GM18526 (cell line): ENCODE data around the gene TAS1R2.

ENCODE experiments used
- POLR2A ChIP-seq: IDR thresholded peaks from 3 replicates; pipeline ENCODE4 v1.6.1; 2011; ENCODE audit not compliant: insufficient read length; ENCODE audit errors: extremely low read depth

TAS1R2 gene

DNA sequence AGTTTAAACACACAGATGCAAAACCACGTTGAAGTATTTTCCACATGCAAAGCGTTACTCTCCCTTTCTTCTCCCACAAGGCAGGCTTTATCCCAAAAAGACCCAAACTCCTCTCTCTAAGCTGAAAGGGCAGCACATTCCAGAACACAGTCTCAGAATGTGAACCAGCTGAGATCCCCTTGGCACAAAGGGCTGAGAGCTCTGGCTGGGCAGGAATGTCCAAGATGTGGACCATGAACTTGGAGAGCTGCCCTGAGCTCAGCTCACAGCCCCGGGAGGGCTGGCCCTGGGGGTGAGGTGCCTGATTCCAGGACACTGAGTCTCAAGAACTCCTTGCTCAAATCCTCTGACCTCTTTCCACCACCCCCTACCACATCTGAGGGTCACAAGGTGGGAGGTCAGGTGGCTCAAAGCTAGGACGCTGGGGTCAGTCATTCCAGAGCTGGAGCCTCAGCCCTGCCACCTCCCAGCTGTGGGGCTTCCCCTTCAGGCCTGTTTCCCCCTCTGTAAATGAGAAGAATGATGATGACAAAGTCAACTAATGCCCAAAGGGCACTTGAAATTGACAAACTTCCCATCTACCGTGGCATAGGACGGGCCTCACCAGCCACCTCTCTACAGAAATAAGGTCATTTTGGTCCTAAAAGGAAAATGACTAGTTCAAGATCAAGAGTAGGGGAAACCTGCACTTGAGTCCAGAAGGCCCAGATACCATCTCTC lies 31.4 kb upstream of the TAS1R2 start:
- no peak for TF ChIP-seq POLR2A

DNA sequence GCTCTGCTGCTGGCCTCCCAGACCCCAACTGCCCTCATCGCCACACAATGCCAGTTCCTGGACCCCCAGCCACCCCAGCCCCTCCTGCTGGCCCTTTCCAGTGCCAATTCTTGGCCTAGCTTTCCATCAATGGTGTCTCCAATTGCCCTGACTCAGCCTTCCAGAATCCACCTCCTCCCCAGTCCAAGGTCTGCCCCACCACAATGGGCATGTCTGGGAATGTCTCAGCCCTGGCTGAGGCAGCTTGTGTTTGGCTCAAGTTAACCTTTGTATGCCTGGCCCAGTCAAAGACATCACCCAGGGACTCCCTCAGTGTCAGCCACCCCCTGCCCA lies 26.5 kb upstream of the TAS1R2 start:
- no peak for TF ChIP-seq POLR2A

DNA sequence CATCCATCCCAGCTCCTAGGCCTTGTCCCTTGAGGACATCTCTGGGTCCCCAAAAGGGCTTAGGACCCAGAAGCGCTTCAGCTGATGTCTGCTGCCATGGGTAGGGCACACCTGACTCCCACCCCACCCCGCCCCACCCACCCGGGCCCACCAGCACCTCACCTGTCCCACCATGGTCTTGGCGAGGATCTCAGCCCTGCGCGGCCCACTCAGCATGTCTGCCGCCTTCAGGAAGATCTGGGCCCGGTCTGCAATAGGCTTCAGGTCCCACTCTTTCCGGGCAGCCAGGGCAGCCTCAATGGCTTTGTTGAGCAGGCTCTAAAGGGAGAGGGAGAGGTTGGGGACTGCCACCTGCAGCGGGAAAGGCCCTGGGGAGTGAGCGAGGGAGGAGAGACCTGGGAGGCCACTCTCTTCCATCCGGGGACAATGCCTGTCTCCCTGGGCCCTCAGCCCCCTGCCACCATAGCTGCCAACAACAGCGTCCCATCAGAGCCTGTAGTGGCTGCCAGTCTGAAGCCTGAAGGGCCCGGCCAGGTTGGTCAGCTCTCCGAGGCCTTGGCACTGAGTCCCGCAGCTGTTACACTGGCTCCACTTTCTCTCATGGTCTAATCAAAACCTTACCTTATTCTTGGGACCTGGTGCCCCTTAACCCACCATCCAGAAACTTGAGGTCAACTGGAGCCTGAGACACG lies 26.0 kb upstream of the TAS1R2 start:
- TF ChIP-seq POLR2A = no peak

DNA sequence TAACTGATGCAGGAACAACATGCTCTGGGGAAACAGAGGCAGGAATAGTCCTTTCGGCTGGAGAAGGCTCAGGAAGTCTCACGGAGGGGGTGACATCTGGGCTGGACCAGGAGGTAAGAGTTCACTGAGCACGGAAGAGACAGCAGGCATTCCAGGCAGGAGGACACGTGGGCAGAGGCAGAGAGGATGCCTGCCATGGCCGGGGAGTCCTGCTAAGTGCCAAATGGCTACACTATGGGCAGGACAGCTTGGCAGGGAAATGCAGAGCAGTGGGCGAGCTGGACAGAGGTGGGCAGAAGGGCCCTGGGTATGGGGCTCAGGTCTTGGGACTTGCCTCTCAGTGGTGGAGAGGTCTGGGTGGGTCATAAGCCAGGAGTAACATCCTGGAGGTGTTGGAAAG lies 25.3 kb upstream of the TAS1R2 start:
- no peak for TF ChIP-seq POLR2A

DNA sequence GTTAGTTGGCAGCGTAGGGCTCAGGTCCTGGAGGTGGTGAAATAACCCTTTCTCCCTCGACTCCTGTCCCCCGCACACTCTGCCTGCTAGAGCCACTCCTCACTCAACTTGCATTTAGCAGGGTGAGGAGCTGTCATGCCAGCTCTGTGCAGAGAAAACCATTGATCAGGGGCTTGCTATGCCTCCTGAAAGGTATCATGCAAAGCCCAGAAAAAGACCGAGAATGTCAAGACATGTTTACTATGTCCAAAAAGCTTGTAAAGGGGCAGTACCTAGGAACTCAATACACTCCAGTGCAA lies 24.9 kb upstream of the TAS1R2 start:
- TF ChIP-seq POLR2A = no peak

DNA sequence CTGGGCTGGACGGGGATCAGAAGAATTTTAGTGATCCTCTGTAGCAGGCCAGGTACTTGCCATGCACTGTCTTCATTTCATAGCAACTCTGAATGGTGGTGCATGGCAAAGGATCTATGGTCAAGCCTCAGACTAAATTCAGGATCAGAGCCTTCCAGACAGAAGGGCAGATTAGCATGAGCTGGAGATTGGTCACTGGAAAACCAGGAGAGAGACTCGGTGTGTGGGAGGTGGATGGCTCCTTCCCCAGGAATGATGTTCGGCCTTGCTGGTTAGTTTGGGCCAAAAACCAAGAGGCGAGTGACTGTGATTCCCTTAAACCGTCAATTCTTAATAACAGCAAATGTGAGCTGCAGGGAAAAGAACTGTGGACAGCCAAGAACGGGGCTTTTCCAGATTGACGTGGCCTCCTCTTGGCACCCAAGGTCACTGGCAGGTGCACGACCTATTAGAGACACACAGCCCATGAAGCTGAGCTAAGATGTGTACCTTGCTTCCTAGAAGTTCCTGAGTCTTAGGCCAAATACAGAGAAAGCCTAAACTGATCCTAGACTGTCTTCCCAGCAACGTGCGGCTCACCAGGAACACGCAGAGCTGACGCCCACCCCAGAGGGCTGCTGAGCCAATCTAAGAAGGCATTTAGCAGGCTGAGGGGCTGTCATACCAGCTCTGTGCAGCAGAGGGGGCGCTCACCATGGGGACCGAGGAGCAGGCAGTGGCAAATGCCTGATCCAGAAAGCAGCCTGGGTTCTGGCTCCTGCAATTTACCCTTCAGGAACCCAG lies 24.4 kb upstream of the TAS1R2 start:
- no peak for TF ChIP-seq POLR2A

DNA sequence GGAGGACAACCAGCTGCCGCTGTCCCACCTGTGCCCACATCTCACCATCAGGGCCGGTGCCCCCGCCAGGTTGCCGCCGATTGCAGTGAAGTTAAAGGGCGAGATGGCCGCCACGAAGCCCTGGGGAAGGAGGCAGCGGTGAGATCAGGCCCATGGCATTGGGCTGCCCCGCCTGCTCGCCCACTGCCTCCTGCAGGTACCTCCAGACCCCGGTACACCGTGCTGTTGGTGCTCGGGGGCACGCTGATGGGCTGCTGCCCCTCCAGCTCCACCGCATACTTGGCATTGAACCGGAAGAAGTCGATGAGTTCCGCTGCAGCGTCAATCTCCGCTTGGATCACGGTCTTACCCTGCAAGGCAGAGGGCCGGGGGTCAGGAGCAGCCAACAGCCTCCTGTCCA lies 23.6 kb upstream of the TAS1R2 start:
- no peak for TF ChIP-seq POLR2A

DNA sequence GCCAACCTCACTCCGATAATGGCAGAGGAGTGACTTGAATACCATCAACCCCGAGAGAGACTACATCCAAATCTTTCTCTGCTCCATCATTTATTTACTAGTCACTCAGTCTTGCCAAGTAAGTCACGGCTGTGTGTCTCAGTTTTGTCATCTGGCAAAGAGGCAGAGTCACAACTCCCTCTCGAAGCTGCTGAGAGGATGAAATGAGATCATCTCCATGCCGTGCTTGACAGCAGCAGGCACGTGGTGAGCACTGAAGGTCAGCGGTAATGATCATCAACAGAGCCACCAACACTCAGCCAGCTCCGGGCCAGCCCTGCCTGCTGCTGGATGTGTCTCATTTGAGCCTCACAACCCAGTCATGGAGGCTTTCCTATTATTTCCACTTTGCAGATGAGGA lies 23.0 kb upstream of the TAS1R2 start:
- TF ChIP-seq POLR2A = no peak

DNA sequence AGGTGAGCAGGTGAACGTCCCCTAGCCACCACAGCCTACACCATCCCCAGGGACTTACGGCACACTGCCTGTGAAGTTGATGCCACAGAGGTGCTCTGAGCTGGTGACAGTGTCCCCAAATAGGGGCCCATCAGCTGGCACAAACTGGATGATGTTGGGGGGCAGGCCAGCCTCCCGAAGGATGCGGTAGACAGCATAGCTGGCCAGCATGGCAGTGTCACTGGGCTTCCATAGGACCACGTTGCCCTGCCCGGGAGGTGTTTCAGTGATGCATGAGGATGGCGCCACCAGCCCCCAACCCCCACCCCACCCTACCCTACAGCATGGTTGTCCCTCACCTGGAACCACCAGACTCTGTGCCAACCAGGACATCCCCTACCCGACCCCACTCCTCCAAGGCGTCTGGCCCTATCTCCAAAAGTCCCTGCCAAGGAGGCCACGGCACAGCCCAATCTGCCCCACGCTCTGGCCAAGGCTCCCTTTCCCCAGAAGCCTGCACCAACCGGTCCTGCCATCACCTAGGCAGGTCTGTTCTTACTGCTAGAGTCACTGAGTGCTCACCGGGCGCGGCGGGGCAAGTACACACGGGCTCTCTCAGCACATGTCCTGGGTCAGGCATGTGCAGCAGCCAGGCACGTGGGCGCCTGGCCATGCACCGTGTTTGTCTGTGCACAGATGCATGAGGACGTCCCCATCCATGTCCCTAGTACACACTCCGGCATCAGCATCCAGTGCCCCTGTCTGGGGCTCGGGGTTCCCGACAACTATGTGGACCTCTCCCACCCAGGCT lies 22.4 kb upstream of the TAS1R2 start:
- TF ChIP-seq POLR2A = no peak

DNA sequence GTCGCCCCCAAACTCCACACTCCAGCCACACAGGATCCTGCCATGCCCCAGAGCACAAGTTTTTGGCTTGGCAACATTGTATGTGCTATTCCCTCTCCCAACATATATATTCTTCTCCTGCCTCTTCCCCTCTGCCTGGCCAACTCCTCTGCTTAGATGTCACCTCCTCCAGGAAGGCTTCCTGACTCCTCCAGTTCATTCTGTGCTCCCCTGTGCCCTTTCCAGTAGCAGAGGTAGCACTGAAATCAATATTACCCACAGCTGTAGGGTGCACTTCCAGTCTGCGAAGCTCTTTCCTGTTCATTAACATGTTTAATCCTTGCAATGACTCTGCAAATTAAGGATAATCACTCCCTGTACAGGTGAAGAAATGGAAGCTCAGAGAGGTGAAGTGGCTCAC lies 21.7 kb upstream of the TAS1R2 start:
- no peak for TF ChIP-seq POLR2A

DNA sequence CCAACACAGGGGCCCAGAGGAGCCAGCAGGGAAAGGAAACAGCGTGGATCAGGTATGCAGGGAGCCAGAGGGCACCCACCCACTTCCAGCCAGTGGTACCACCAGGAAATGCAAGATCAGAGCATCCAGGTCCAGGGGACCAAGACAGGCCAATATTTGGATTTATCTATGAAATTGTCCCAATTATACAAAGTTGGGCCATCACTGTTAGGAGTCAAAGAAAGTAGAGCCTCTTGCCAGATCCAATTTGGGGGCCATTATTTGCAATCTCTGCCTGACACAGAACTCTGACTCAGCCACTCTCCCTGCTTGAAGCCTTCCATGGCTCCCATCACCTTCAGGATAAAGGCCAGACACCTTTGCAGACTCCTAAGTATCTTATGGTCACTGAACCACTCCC lies 21.1 kb upstream of the TAS1R2 start:
- TF ChIP-seq POLR2A = no peak

DNA sequence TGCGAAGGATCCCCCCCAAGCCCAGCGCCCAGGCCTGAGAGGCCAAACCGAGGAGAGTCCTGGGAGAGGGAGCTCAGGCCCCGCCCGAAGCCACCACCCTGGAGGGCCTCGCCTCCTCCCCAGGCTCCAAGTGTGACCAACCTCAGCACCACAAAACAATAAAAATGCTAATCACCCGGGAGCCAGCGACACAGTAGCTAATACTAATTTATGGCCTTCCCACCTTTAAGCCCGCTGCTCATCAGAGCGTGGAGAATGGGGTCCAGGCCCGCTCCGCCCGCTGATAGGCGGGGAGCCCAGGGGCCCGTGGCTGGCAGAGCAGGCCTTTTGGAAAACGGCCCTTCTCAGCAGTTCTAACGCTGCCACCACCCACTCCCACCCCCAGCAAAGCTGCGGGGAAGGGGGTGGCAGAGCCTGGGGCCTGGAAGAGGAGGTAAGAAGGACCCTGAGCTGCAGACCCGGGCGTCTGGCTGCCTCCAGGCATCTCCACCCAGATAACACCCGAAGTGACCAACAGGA lies 20.4 kb upstream of the TAS1R2 start:
- TF ChIP-seq POLR2A = no peak

DNA sequence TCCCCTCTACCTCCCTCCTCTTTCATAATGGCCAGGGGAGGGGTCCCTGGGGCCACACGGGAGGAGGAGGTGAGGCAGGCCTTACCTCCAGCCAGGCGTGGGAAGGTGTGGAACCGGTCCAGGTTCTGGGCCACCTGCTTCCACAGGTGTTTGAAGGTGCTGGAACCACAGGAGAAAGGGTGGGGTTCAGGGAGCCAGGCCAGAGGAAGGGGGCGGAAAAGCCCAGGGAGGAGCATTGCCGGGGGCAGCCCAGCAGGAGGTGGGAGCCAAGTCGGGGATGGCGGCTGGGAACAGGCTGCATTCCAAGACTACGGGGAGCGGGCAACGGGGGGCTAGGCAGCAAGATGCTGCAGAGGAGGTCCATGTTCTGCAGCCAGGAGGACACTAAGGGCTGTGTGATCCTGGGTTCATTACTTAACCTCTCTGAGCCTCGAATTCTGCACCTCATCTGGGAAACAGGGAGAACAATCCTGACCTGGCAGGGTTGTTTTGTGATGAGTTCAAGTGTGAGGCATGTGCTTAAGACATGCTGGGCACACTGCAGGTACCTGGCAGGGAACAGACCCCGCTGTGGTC lies 19.8 kb upstream of the TAS1R2 start:
- no peak for TF ChIP-seq POLR2A

DNA sequence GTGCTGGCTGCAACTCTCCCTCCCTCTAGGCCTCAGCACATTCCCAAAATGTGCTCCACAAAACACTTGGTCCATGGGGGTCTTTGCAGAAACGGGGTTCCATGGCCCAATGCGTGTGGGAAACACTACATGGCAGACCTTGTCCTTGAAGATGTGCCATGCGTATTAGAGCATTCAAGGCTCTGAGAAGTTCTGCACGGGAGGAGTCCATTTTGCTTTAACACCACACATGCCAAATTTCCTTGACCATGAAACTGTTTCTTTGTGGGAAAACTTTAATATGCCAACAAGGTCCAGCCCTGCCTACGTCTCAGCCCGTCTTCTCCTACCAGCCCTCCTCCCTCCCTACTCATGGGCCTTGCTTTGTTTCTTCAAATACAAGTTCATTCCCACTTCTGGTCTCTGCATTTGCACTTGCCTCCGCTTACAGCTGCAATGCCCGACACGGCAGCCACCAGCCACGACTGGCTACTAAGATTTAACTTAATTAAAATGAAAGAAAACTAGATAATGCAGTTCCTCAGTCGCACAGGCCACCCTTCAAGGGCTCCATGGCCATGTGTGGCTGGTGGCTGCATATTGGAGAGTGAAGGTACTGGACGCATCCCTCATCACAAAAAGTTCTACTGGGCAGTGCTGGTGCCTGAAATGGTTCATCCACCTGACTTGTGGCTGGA lies 19.2 kb upstream of the TAS1R2 start:
- no peak for TF ChIP-seq POLR2A

DNA sequence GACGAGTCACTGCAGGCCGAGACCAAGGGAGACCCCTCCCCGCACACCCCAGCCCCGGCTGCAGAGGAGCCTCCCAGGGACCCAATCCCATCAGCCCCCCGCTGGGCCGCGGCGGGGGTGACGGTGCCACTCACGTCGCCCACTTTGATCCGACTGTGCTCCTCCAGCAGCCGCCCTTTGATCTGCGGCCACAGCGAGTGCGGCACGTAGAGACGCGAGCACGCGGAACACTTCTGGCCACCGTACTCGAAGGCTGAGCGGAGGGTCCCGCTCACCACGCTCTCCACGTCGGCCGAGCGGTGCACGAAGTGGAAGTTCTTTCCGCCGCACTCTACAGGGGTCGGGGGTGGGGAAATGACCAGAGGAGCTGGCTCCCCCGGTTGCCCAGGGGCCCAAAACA lies 17.8 kb upstream of the TAS1R2 start:
- no peak for TF ChIP-seq POLR2A
